ENCODE measurements around the gene C4orf50.

Gene C4orf50

GRCh38 chr4:5852523-5853202 is 165.6 kb downstream of the C4orf50 start:
- TF ChIP-seq GATA2 (IDR thresholded peaks at IDR 0.05; ENCODE audit: low read depth, low read length) (no peak), GATA3 (IDR thresholded peaks at IDR 0.05; ENCODE audit: low read depth, low read length) (no peak)

- TF ChIP-seq GATA2 (IDR thresholded peaks at IDR 0.05; ENCODE audit: low read depth, low read length) = no peak
- no peak for TF ChIP-seq GATA3 (IDR thresholded peaks at IDR 0.05; ENCODE audit: low read depth, low read length)
Observed at GRCh38 chr4:5851637-5852301, 166.5 kb downstream of the C4orf50 start.
